HEK293 (cell line): ENCODE results near the gene SLC43A3.

ENCODE experiments used
- CTCF ChIA-PET: fragments of 350-600 bp; formaldehyde crosslinking; extraction: SDS; loops from one replicate; lab custom pipeline; 2021; ENCODE audit warnings: antibody characterized with exemption; lab: Yijun Ruan, JAX
- POLR2A ChIA-PET: fragments of 300-600 bp; formaldehyde crosslinking; extraction: SDS; loops from one replicate; lab custom pipeline; 2020; ENCODE audit warnings: antibody characterized with exemption, inconsistent platforms; lab: Yijun Ruan, JAX
- H3K27ac ChIP-seq: fragments of 200-500 bp; sonication (Bioruptor generic); 2 replicates; pipeline ENCODE4 v1.5.1; 2014; ENCODE audit warnings: low read depth, low read length, control low read depth, inconsistent platforms; ENCODE audit errors: extremely low read depth
- H3K36me3 ChIP-seq, 2 experiments: fragments of 200-500 bp in 1 of 2; sonication (Bioruptor generic) in 1 of 2; 1 replicate in 1 of 2; 2 replicates in 1 of 2; pipeline ENCODE4 v1.5.1; 2014 to 2017; ENCODE audit warnings: inconsistent platforms in 2 of 2, low read length in 2 of 2; ENCODE audit not compliant: control insufficient read depth in 2 of 2, insufficient read depth in 1 of 2
- H3K4me1 ChIP-seq: fragments of 200-500 bp; sonication (Bioruptor generic); 2 replicates; pipeline ENCODE4 v1.5.1; 2014; ENCODE audit warnings: mild to moderate bottlenecking, low read length, inconsistent platforms; ENCODE audit not compliant: control insufficient read depth, insufficient read depth
- H3K4me3 ChIP-seq: 2 replicates; pipeline ENCODE4 v1.5.1; 2011; ENCODE audit warnings: low read depth, mild to moderate bottlenecking, control low read depth, low read length, moderate library complexity
- H3K9me3 ChIP-seq: fragments of 200-500 bp; sonication (Bioruptor generic); 2 replicates; pipeline ENCODE4 v1.5.1; 2014; ENCODE audit warnings: low read depth, low read length, inconsistent platforms; ENCODE audit not compliant: control insufficient read depth, insufficient read depth
- BCL11B ChIP-seq: fragments of 450-650 bp; formaldehyde crosslinking; IDR thresholded peaks from 2 replicates; pipeline ENCODE4 v1.5.1; 2016; ENCODE audit warnings: low read depth, missing biosample characterization, missing genetic modification characterization
- FEZF1 ChIP-seq: fragments of 450-650 bp; formaldehyde crosslinking; IDR thresholded peaks from 2 replicates; pipeline ENCODE4 v1.5.1; 2016; ENCODE audit warnings: missing biosample characterization, missing genetic modification characterization
- GLIS1 ChIP-seq: fragments of 450-650 bp; formaldehyde crosslinking; IDR thresholded peaks from 2 replicates; pipeline ENCODE4 v1.5.1; 2016; ENCODE audit warnings: missing biosample characterization, missing genetic modification characterization
- PRDM1 ChIP-seq: fragments of 450-650 bp; formaldehyde crosslinking; IDR thresholded peaks from 2 replicates; pipeline ENCODE4; 2016; ENCODE audit warnings: missing biosample characterization, missing genetic modification characterization
- SCRT1 ChIP-seq: fragments of 450-650 bp; formaldehyde crosslinking; IDR thresholded peaks from 2 replicates; pipeline ENCODE4 v1.5.1; 2016; ENCODE audit warnings: missing biosample characterization, missing genetic modification characterization, borderline replicate concordance
- ZBTB48 ChIP-seq: fragments of 450-650 bp; formaldehyde crosslinking; IDR thresholded peaks from 2 replicates; pipeline ENCODE4 v1.5.1; 2016; ENCODE audit warnings: missing biosample characterization, missing genetic modification characterization
- ZFHX2 ChIP-seq: fragments of 450-650 bp; formaldehyde crosslinking; conservative IDR thresholded peaks from 2 replicates; pipeline ENCODE4 v1.5.1; 2016; ENCODE audit warnings: missing biosample characterization, missing genetic modification characterization
- ZNF121 ChIP-seq: fragments of 450-650 bp; formaldehyde crosslinking; IDR thresholded peaks from 2 replicates; pipeline ENCODE4 v1.5.1; 2016; ENCODE audit warnings: missing biosample characterization, missing genetic modification characterization
- ZNF140 ChIP-seq: fragments of 450-650 bp; formaldehyde crosslinking; IDR thresholded peaks from 2 replicates; pipeline ENCODE4 v1.5.1; 2016; ENCODE audit warnings: missing biosample characterization, missing genetic modification characterization
- ZNF311 ChIP-seq: fragments of 450-650 bp; formaldehyde crosslinking; IDR thresholded peaks from 2 replicates; pipeline ENCODE4 v1.5.1; 2017; ENCODE audit warnings: missing biosample characterization, missing genetic modification characterization, borderline replicate concordance
- ZNF324 ChIP-seq: fragments of 450-650 bp; formaldehyde crosslinking; IDR thresholded peaks from 2 replicates; pipeline ENCODE4 v1.5.1; 2016; ENCODE audit warnings: missing biosample characterization, missing genetic modification characterization
- ZNF335 ChIP-seq: fragments of 450-650 bp; formaldehyde crosslinking; conservative IDR thresholded peaks from 2 replicates; pipeline ENCODE4 v1.5.1; 2016; ENCODE audit warnings: missing biosample characterization, missing genetic modification characterization
- ZNF37A ChIP-seq: fragments of 450-650 bp; IDR thresholded peaks from 2 replicates; pipeline ENCODE4 v1.5.1; 2018; ENCODE audit warnings: missing biosample characterization, missing genetic modification characterization
- ZNF658 ChIP-seq: fragments of 450-650 bp; formaldehyde crosslinking; IDR thresholded peaks from 2 replicates; pipeline ENCODE4; 2016; ENCODE audit warnings: missing biosample characterization, missing genetic modification characterization
- ZNF670 ChIP-seq: fragments of 450-650 bp; formaldehyde crosslinking; IDR thresholded peaks from 2 replicates; pipeline ENCODE4 v1.5.1; 2016; ENCODE audit warnings: missing biosample characterization, missing genetic modification characterization, low read depth
- ZNF677 ChIP-seq: fragments of 450-650 bp; IDR thresholded peaks from 2 replicates; pipeline ENCODE4 v1.5.0; 2018; ENCODE audit warnings: missing biosample characterization, mild to moderate bottlenecking, missing genetic modification characterization, moderate library complexity
- ZNF777 ChIP-seq: fragments of 450-650 bp; formaldehyde crosslinking; IDR thresholded peaks from 2 replicates; pipeline ENCODE4 v1.5.1; 2017; ENCODE audit warnings: missing biosample characterization, missing genetic modification characterization, borderline replicate concordance
- ZNF785 ChIP-seq: fragments of 450-650 bp; formaldehyde crosslinking; IDR thresholded peaks from 2 replicates; pipeline ENCODE4 v1.5.1; 2016; ENCODE audit warnings: missing biosample characterization, missing genetic modification characterization
- ZNF837 ChIP-seq: fragments of 450-650 bp; formaldehyde crosslinking; IDR thresholded peaks from 2 replicates; pipeline ENCODE4 v1.5.1; 2016; ENCODE audit warnings: missing biosample characterization, missing genetic modification characterization
- TF ChIP-seq, protein P1 (sequence below): fragments of 450-650 bp; formaldehyde crosslinking; IDR thresholded peaks from 2 replicates; pipeline ENCODE4 v1.5.1; 2017; ENCODE audit warnings: missing biosample characterization, mild to moderate bottlenecking, missing genetic modification characterization, moderate library complexity
- TF ChIP-seq, protein P2 (sequence below): fragments of 450-650 bp; formaldehyde crosslinking; IDR thresholded peaks from 2 replicates; pipeline ENCODE4 v1.5.1; 2017; ENCODE audit warnings: missing biosample characterization, missing genetic modification characterization
- TF ChIP-seq, protein P3 (sequence below): fragments of 450-650 bp; formaldehyde crosslinking; IDR thresholded peaks from 2 replicates; pipeline ENCODE4 v1.5.1; 2016; ENCODE audit warnings: missing biosample characterization, missing genetic modification characterization, low read depth
- TF ChIP-seq, protein P4 (sequence below): fragments of 450-650 bp; formaldehyde crosslinking; optimal IDR thresholded peaks from 2 replicates; pipeline ENCODE3; 2016; ENCODE audit warnings: missing biosample characterization, mild to moderate bottlenecking, missing genetic modification characterization
- TF ChIP-seq, protein P5 (sequence below): fragments of 450-650 bp; IDR thresholded peaks from 2 replicates; pipeline ENCODE4 v1.5.1; 2018; ENCODE audit warnings: missing biosample characterization, mild to moderate bottlenecking, missing genetic modification characterization
- TF ChIP-seq, protein P6 (sequence below): fragments of 450-650 bp; formaldehyde crosslinking; IDR thresholded peaks from 2 replicates; pipeline ENCODE4 v1.5.0; 2017; ENCODE audit warnings: missing biosample characterization, missing genetic modification characterization, borderline replicate concordance

SLC43A3 gene

DNA sequence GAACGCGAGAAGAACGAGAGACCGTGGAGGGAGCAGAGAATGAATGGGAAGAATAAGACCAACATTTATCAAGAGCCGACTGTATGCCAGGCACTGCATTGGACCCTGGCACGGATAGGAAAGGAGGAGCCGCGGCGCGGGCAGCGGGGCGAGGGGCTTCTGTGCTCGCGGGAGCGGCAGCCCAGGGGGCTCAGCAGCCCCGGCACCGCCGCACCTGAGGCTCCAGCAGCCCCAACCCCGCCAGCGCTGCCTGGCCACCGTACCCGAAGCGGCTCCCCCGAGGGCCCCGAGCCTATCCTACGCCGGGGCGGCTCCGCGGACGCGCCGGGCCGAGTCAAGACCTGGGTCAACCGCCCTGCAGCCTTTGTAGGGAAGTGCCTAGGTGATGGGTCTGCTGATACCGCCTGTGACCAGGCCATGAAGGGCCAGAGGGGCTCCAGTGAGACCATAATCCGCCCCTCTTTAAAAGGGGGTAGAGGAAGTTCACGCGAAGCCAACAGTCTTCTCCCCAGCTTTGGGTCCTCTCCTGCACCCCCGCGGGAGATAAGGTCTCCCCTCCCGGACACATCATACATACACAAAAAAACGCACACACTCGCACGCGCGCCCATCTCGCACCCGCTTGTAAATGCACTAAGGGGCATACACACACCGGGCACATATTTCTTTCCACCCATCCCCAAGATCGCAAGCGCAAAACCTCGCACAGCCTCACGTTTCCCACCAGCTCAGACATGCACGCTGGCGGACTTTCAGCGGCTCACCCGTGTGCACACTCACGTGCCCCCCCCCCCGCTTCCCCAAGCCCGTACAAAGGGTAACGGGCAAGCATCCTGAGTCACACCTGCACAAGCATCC, 32.5 kb upstream of the SLC43A3 start:
- TF ChIP-seq ZNF777: no peak
- TF ChIP-seq, protein P1, sequence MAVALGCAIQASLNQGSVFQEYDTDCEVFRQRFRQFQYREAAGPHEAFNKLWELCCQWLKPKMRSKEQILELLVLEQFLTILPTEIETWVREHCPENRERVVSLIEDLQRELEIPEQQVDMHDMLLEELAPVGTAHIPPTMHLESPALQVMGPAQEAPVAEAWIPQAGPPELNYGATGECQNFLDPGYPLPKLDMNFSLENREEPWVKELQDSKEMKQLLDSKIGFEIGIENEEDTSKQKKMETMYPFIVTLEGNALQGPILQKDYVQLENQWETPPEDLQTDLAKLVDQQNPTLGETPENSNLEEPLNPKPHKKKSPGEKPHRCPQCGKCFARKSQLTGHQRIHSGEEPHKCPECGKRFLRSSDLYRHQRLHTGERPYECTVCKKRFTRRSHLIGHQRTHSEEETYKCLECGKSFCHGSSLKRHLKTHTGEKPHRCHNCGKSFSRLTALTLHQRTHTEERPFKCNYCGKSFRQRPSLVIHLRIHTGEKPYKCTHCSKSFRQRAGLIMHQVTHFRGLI (tag by site-specific recombination): no peak
- TF ChIP-seq, protein P2, sequence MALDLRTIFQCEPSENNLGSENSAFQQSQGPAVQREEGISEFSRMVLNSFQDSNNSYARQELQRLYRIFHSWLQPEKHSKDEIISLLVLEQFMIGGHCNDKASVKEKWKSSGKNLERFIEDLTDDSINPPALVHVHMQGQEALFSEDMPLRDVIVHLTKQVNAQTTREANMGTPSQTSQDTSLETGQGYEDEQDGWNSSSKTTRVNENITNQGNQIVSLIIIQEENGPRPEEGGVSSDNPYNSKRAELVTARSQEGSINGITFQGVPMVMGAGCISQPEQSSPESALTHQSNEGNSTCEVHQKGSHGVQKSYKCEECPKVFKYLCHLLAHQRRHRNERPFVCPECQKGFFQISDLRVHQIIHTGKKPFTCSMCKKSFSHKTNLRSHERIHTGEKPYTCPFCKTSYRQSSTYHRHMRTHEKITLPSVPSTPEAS (tag by site-specific recombination): peak; percentile 57; the same call in 1 of the 2 replicates
- TF ChIP-seq SCRT1 (tag by site-specific recombination): no peak
- no peak for TF ChIP-seq ZNF785 (tag by site-specific recombination)
- TF ChIP-seq GLIS1: peak; percentile 11; the same call in 1 of the 2 replicates
- TF ChIP-seq FEZF1 (tag by site-specific recombination): no peak
- TF ChIP-seq, protein P3, sequence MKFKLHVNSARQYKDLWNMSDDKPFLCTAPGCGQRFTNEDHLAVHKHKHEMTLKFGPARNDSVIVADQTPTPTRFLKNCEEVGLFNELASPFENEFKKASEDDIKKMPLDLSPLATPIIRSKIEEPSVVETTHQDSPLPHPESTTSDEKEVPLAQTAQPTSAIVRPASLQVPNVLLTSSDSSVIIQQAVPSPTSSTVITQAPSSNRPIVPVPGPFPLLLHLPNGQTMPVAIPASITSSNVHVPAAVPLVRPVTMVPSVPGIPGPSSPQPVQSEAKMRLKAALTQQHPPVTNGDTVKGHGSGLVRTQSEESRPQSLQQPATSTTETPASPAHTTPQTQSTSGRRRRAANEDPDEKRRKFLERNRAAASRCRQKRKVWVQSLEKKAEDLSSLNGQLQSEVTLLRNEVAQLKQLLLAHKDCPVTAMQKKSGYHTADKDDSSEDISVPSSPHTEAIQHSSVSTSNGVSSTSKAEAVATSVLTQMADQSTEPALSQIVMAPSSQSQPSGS (tag by site-specific recombination): no peak
- TF ChIP-seq, protein P4, sequence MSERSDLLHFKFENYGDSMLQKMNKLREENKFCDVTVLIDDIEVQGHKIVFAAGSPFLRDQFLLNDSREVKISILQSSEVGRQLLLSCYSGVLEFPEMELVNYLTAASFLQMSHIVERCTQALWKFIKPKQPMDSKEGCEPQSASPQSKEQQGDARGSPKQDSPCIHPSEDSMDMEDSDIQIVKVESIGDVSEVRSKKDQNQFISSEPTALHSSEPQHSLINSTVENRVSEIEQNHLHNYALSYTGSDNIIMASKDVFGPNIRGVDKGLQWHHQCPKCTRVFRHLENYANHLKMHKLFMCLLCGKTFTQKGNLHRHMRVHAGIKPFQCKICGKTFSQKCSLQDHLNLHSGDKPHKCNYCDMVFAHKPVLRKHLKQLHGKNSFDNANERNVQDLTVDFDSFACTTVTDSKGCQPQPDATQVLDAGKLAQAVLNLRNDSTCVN: peak; percentile 66
- TF ChIP-seq ZNF121: no peak
- TF ChIP-seq ZFHX2: no peak
- TF ChIP-seq ZNF677 (tag by site-specific recombination): no peak
- no peak for TF ChIP-seq ZNF324 (tag by site-specific recombination)
- TF ChIP-seq ZBTB48 (tag by site-specific recombination): peak; percentile 34; the same call in 1 of the 2 replicates
- no peak for TF ChIP-seq ZNF140 (tag by site-specific recombination)
- TF ChIP-seq ZNF837 (tag by site-specific recombination): no peak
- TF ChIP-seq, protein P5, sequence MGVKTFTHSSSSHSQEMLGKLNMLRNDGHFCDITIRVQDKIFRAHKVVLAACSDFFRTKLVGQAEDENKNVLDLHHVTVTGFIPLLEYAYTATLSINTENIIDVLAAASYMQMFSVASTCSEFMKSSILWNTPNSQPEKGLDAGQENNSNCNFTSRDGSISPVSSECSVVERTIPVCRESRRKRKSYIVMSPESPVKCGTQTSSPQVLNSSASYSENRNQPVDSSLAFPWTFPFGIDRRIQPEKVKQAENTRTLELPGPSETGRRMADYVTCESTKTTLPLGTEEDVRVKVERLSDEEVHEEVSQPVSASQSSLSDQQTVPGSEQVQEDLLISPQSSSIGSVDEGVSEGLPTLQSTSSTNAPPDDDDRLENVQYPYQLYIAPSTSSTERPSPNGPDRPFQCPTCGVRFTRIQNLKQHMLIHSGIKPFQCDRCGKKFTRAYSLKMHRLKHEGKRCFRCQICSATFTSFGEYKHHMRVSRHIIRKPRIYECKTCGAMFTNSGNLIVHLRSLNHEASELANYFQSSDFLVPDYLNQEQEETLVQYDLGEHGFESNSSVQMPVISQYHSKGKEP (tag by site-specific recombination): no peak
- TF ChIP-seq PRDM1: no peak
- TF ChIP-seq ZNF311 (tag by site-specific recombination): no peak
- TF ChIP-seq, protein P6, sequence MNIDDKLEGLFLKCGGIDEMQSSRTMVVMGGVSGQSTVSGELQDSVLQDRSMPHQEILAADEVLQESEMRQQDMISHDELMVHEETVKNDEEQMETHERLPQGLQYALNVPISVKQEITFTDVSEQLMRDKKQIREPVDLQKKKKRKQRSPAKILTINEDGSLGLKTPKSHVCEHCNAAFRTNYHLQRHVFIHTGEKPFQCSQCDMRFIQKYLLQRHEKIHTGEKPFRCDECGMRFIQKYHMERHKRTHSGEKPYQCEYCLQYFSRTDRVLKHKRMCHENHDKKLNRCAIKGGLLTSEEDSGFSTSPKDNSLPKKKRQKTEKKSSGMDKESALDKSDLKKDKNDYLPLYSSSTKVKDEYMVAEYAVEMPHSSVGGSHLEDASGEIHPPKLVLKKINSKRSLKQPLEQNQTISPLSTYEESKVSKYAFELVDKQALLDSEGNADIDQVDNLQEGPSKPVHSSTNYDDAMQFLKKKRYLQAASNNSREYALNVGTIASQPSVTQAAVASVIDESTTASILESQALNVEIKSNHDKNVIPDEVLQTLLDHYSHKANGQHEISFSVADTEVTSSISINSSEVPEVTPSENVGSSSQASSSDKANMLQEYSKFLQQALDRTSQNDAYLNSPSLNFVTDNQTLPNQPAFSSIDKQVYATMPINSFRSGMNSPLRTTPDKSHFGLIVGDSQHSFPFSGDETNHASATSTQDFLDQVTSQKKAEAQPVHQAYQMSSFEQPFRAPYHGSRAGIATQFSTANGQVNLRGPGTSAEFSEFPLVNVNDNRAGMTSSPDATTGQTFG (tag by site-specific recombination): no peak
- TF ChIP-seq ZNF670 (tag by site-specific recombination): no peak
- no peak for TF ChIP-seq ZNF658
- TF ChIP-seq ZNF37A (tag by site-specific recombination): no peak
- no peak for TF ChIP-seq BCL11B (tag by site-specific recombination)
- TF ChIP-seq ZNF335 (tag by site-specific recombination): peak; percentile 44
- peak overlapping the region; percentile 6 for H3K4me3 ChIP-seq
- H3K4me1 ChIP-seq: no peaks in the 10 kb centered on the region
- H3K27ac ChIP-seq: no peak overlapping the region; the same call in 1 of the 2 replicates
- H3K36me3 ChIP-seq: no peaks in the 10 kb centered on the region
- H3K9me3 ChIP-seq: no peaks in the 10 kb centered on the region
- POLR2A ChIA-PET: interaction anchor here (0.6 to 1.8 kb wide), 9 partner anchors 14 to 255 kb away, joined by 3 to 9 read pairs (median 3); partner anchors contain the start of gene TIMM10
- CTCF ChIA-PET: interaction anchor here (0.6 to 9.3 kb wide), 35 partner anchors 10 to 653 kb away, joined by 3 to 191 read pairs (median 4); partner anchors contain the start of genes SLC43A1 and TIMM10
